Measurements from ENCODE around the gene ERC2.
"Not testable (repeated sequence)": the region's sequence is repeated elsewhere in the genome, so short reads cannot be mapped to it uniquely, and the experiment has no call there.

Gene ERC2

DNA sequence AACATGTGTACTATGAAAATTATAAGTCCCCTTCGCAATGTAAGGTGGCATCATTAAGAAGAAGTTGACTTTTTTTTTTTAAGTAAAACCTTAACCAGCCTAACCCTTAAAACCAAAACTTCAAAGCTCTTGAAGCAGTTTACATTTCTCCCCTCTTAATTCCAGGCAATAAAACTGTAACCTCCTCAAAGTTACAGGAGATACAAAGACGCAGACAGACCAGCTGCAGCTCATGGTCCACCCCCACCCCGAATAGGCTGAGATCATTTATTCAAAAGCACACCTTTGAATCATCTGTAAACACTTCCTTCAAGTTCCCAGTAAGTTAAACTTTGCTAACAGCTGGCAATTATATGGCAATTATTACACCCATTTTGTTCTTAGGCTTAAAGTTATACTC, 414.5 kb downstream of the ERC2 start:
- FAIRE-seq = no peak

DNA sequence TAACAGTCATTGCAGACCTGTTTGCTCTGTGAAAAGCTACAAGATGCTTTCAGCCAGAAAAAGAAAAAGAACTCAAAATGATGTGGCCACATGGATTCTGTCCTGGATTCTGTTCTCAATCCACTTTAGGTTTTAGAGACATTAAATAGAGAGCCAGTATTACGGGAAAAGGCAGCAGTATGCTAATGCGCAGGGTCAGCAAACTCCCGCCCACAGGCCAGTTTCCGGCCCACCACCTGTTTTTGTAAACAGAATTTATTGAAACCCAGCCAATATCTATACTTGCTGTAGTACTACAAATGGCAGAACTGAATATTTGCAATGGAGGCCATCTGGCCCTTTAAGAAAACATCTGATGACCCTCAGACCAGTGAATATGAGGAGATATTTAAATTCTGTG, 416.1 kb downstream of the ERC2 start:
- no peak for FAIRE-seq

DNA sequence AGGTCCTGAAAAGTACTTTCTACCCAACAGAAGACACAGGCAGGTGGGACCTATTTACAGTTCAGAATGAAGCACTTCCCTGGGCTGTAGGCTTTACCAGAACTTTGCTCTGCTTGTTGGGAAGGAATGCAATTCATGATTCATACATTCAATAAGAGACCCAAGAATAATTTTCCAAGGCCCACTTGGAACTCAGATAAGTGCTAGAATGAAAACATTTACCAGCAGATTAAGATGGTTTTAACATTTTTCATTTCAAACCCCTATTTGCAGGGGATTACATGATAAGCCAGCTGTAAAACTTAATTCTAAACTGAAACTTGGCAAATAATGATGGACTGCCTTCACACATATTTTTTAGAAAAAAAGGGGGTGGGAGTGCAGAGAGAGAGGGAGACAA, 417.2 kb downstream of the ERC2 start:
- FAIRE-seq = no peak

DNA sequence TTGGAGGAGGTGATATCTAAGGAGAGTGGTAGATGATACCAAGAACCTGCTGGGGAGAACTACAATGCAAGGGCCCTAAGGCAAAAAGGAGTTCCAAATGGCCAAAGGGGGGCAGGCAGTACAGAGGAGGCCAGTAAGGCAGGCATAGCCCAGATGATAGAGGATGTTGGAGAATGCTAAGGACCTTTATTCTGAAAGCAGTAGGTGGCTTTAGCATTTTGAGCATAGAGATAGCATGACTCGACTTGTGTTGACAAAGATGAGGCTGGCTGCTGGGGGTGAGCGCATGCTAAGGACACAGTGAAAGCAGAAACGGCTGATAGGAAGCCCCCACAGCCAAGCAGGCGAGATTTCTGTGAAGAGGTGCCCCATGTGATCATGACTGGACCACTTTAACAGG, 419.3 kb downstream of the ERC2 start:
- FAIRE-seq = no peak

DNA sequence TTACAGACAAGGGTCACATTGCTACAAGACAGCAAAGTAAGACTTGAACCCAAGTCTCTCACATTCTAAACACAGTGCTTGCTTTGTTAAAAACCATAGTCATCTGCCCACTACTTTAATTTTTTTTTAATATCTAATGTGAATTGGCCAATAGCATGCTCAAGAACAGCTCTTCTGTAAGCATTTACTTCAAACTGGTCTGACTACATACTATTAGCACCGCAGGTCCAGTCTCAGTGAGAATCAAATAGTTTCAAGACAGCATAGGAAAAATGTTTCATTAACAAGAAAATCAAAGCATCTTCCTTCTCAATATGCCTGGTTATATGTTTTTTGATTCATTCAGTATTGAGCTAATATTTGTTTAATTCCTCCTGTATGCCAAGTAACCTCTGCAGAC, 419.9 kb downstream of the ERC2 start:
- no peak for FAIRE-seq

DNA sequence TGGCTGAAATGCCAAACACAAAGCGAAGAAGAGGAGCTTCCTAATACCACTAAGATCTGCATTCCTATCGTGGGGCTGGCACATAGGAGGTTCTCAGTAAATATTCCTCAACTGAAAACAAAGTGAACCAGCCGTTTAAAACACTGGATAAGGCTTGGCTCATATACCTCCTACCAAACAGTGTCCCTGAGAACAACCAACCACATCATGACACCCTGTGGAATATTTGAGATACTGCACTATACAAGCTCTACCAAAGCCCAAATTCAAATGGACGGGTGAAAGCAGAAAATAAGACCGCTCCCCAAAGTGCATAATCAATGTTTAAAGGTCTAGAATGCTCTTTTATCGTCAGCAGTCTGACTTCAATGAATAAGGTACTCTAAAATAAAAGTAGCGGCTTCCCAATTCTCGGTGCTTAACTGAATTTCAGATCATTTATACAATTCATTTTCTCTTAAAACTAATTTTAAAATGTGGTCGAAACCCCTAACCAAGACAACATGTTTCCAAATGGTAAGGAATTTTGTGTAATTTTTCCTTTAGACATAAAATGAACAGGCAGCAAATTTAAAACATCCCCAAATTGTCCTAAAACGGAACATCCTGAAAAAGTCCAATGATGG, 425.8 kb downstream of the ERC2 start:
- no peak for FAIRE-seq

GRCh38 chr3:56025326-56025725, 442.9 kb downstream of the ERC2 start:
- FAIRE-seq = no peak

GRCh38 chr3:56023546-56023945, 444.7 kb downstream of the ERC2 start:
- no peak for FAIRE-seq

DNA sequence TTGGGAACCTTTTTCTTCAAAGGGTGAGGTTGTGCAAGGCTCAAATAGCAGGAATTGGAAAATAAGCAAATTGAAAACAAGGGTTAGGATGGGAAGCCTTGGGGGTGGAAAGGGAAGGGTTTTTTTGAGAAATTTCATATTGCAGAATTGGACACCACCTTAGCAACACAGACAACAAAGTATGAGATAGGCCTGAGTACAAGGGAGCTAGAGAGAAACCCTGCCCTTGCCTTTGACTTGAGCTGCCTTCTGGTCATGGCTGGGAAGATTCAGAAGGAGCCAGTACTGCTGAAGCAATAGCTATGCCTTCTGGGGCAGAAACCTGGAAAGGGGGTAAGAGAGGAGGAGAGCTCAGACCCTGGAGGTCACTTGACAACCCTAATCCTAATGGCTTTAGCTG, 445.6 kb downstream of the ERC2 start:
- FAIRE-seq = no peak

DNA sequence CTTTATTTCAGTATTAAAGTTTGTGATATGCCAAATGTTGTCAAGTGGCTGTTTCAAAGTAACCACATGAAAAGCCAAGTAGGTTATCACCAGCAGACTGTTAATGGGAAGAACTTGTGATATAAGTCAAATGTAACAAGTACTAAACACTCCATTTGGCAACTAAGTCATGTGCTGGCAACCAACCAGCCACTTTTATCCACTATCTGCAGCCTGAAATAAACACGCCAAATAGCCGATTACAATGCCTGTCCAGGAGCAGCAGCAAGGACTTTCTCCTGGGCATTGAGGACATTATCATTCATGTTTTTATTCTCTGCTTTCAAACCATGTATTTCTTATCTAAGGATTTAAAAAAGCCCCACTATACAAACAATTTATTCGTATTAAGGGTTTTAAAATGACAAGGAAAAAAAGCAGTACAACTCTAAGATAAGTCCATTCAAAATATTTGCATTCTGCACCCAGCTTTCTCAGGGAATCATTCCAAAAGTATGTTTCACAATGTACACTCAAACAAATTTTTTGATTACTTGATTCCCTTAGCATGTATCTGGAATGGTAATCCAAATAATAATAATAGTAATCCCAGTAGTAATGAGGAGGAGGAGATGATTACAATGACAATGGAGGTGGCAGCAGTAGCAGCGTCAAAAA, 448.6 kb downstream of the ERC2 start:
- no peak for FAIRE-seq

DNA sequence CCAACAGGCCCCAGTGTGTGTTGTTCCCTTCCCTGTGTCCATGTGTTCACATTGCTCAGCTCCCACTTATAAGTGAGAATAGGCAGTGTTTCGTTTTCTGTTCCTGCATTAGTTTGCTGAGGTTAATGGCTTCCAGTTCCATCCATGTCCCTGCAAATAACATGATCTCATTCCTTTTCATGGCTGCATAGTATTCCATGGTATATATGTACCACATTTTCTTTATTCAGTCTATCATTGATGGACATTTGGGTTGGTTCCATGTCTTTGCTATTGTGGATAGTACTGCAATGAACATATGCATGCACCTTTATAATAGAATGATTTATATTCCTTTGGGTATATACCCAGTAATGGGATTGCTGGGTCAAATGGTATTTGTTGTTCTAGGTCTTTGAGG, 452.9 kb downstream of the ERC2 start:
- FAIRE-seq = not testable (repeated sequence)

DNA sequence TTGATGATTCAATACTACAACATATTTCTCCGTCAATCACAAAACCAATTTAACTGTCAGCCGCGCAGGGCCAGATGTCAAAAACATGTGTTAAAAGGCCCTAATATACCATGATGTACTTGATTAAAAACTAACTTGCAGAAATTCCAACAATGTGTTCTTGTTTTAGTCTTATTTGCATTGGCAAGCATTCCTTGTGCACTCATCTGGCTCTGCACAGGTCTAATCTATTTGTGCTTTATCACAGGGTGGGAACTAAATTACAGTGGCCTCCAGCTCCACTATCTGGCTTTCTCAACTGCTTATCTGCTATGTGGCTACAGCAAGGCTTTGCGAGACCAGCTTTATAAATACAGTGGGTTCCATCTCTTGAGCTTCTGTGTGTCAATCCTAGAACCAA, 455.5 kb downstream of the ERC2 start:
- no peak for FAIRE-seq

GRCh38 chr3:56005196-56005805, 463.0 kb downstream of the ERC2 start:
- no peak for FAIRE-seq

GRCh38 chr3:56003129-56003528, 465.1 kb downstream of the ERC2 start:
- FAIRE-seq = no peak

GRCh38 chr3:56001991-56002390, 466.3 kb downstream of the ERC2 start:
- FAIRE-seq = no peak

DNA sequence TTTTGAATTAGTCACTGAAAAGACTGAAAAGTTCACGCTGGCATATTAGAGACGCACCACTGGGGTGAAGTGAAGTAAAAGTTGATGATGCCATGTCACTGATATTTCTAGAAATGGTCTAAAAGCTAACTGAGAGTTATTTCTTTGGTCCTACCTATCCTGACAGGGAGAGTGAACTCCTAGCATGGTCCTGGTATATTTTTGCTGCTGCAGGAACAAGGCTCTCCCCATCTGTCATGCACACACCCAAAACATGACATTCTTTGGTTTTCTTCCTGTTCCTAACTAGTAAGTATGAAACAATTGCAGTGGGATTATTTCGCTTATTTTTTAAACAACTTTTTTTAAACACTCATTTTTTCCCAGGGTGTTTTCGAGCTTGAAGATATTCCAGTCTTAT, 466.7 kb downstream of the ERC2 start:
- FAIRE-seq = no peak

GRCh38 chr3:55989366-55989765, 478.9 kb downstream of the ERC2 start:
- FAIRE-seq = no peak

- FAIRE-seq = no peak
Observed at GRCh38 chr3:55988905-55989304, 479.4 kb downstream of the ERC2 start.

GRCh38 chr3:55984626-55985025, 483.6 kb downstream of the ERC2 start:
- FAIRE-seq = no peak

DNA sequence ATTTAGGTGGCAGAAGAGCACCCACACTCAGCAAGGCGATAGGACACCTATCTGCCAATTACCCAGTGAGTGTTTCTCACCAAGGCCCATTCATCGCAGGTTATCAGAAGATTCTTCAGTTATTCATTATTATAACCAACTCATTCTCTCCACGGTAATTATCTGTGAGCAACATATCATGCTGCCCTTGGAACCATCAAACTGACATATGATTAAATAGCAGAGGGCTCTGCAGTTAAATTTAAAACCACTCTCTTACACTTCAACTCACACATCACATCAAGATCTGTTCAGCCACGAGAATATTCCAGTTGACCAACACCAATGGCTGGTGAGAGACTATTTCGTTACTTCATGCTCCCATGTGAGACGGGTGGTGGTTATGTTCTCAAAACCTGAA, 489.3 kb downstream of the ERC2 start:
- FAIRE-seq = no peak

DNA sequence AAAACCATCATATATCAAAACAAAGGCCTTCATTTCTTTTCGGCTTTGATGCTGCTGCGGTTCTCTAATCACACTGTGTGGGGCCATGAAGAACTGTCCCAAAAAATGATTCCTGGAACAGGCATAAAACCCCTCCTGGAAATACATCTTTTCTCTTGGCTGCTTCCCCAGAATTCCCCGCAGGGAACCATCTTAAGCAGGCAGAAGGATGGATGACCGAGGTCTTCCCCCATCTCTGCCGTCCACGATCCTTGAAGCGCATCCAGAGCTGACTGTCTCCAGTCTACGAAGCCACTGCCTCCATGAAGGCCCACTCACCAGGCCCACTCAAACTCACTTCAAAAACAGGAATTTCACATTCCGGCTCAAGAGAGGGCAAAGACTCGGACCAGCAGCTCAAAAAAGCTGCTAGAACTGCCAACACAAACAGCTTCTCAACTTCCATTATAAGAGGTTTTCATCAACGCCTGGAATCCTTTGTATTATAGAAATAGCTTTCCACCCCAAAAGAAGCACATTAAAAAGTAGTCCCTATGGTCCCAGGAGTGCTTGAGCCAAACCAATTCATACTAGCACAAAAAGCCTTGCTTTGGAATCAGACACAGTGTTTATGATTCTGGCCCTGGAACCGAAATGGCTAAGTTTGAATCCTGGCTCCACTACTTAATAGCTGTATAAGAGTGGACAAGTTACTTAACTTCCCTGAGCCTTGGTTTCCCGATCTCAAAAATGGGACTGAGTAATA, 493.7 kb downstream of the ERC2 start:
- no peak for FAIRE-seq

DNA sequence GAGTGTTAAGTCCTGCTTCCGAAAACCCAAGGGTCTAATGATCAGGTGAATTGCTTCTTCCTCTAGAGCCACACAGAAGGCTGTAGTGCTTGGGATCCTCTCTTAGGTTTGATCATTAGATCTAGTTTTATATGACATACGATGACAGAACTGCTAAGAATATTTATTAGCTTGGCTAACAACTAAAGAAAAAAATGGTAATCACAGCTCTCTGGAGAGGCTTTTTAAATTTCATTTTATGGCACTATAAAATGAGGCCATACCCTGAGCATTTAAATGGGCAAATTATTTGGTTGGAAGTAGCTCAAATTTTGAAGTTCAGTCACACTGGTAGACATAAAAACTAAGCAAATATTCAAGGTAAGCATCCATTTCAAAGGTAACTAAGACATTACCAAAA, 498.6 kb downstream of the ERC2 start:
- FAIRE-seq = no peak

- FAIRE-seq = no peak
Observed at GRCh38 chr3:55968331-55968730, 499.9 kb downstream of the ERC2 start.

DNA sequence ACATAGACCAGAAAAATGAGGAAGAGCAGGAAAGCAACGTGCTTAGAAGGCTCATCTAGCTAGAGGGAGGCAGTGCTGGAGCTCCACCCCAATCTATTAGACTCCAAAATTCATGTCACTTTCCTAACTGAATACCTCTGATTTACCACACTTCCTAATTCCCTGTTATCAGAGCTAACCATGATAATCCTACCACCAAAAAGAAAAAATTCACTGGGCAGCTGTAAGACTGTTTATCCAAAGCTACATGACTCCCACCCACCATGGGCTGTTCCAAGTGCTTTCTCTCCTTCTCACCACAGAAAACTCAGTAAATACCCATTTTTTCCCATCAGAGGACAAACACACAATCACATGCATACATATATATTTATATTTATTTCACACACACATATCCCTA, 501.7 kb downstream of the ERC2 start:
- FAIRE-seq = no peak

All from colon (tissue), 2 donors.